Caco-2 (cell line): ENCODE results near the gene CARHSP1. TPM values are rescaled to one million over a fixed set of nuclear protein-coding genes. Genes with fewer than 3 reads are reported as not detected.

ENCODE experiments used
- BruUV-seq: library from RNA; stranded (reverse); fragments of 400-500 nt; replicated peaks from 2 replicates; lab custom pipeline; 2021; lab: Mats Ljungman, UMichigan
- CTCF ChIA-PET: fragments of 300-600 bp; sonication (Branson Sonifier 250); formaldehyde crosslinking; loops from one replicate; lab custom pipeline; 2022; ENCODE audit warnings: antibody characterized with exemption; lab: Charles Lee
- POLR2A ChIA-PET: fragments of 300-600 bp; sonication (Branson Sonifier 250); formaldehyde crosslinking; loops from one replicate; lab custom pipeline; 2022; ENCODE audit warnings: antibody characterized with exemption; lab: Charles Lee
- DNase-seq, 2 experiments: peaks; one replicate each; pipeline versions ENCODE4 v3.0.0 to v3.0.0-alpha.2; 2020 to 2022
- H3K27me3 ChIP-seq: replicated peaks from 2 replicates; pipeline ENCODE4 v1.6.0; 2011; ENCODE audit warnings: low read length; ENCODE audit not compliant: control insufficient read depth, insufficient read depth
- H3K36me3 ChIP-seq: 2 replicates; pipeline ENCODE4 v1.5.1; 2011; ENCODE audit warnings: low read length; ENCODE audit not compliant: control insufficient read depth, insufficient read depth
- H3K4me1 ChIP-seq: fragments of 250-450 bp; sonication (Bioruptor Pico); 2 replicates; pipeline ENCODE4 v1.5.1; 2020; ENCODE audit warnings: mild to moderate bottlenecking
- H3K4me3 ChIP-seq: 2 replicates; pipeline ENCODE4 v1.5.1; 2011; ENCODE audit warnings: low read depth, mild to moderate bottlenecking, control low read depth, low read length
- H3K9me3 ChIP-seq: fragments of 250-450 bp; sonication (Bioruptor Pico); 2 replicates; pipeline ENCODE4 v1.5.1; 2020; ENCODE audit warnings: mild to moderate bottlenecking, moderate library complexity
- H3K27ac Mint-ChIP-seq: one replicate; pipeline ENCODE4 v1.8.0; 2022; ENCODE audit warnings: mixed read lengths; ENCODE audit not compliant: unreplicated experiment
- H3K27me3 Mint-ChIP-seq: one replicate; pipeline ENCODE4 v1.8.0; 2022; ENCODE audit warnings: mixed read lengths; ENCODE audit not compliant: insufficient read depth, unreplicated experiment
- H3K36me3 Mint-ChIP-seq: one replicate; pipeline ENCODE4 v1.8.0; 2022; ENCODE audit warnings: mild to moderate bottlenecking, mixed read lengths; ENCODE audit not compliant: insufficient read depth, unreplicated experiment
- H3K4me1 Mint-ChIP-seq: one replicate; pipeline ENCODE4 v1.8.0; 2022; ENCODE audit warnings: low read depth, mixed read lengths; ENCODE audit not compliant: unreplicated experiment
- H3K4me3 Mint-ChIP-seq: one replicate; pipeline ENCODE4 v1.8.0; 2022; ENCODE audit warnings: mild to moderate bottlenecking, moderate library complexity, mixed read lengths; ENCODE audit not compliant: unreplicated experiment
- H3K9me3 Mint-ChIP-seq: one replicate; pipeline ENCODE4 v1.8.0; 2022; ENCODE audit warnings: mixed read lengths; ENCODE audit not compliant: unreplicated experiment
- CTCF ChIP-seq, 2 experiments: fragments of 200-600 bp in 1 of 2; IDR thresholded peaks; 1 replicate in 1 of 2; 2 replicates in 1 of 2; pipeline versions ENCODE4 v1.5.1 to v1.8.0; 2011 to 2022; ENCODE audit warnings: antibody characterized with exemption in 1 of 2, control low read depth in 1 of 2, inconsistent platforms in 1 of 2, low read depth in 1 of 2, low read length in 1 of 2, mild to moderate bottlenecking in 1 of 2, moderate library complexity in 1 of 2; ENCODE audit not compliant: insufficient read depth in 1 of 2, severe bottlenecking in 1 of 2, unreplicated experiment in 1 of 2
- intact Hi-C: fragments of 100-400 bp; cut with micrococcal nuclease; formaldehyde crosslinking; loops from one replicate; pipeline ENCODE4 v1.10.0; 2022; ENCODE audit not compliant: unreplicated experiment
- total RNA-seq: library from RNA; stranded (reverse); gene quantifications from 2 replicates; pipeline ENCODE4 v1.2.3, GENCODE V29; 2022

CARHSP1 gene
- total RNA-seq, 1 experiment from 2014 or later, result 103 TPM

- peaks cover 97% of the 10 kb centered on the region for H3K36me3 Mint-ChIP-seq
- POLR2A ChIA-PET, result no interaction called here
Observed at GRCh38 chr16:8814095-8814806, 54.6 kb downstream of the CARHSP1 start.

GRCh38 chr16:8812162-8812843, 56.5 kb downstream of the CARHSP1 start:
- Histone ChIP-seq H3K27me3 (no peaks in the 10 kb centered on the region), H3K36me3 (peaks cover 4% of the 10 kb centered on the region; the same call in 1 of the 2 replicates), H3K4me1 (no peaks in the 10 kb centered on the region), H3K9me3 (no peaks in the 10 kb centered on the region), H3K4me3 (no peak overlapping the region)
- H3K9me3 Mint-ChIP-seq, result no peaks in the 10 kb centered on the region
- peaks cover 95% of the 10 kb centered on the region for H3K36me3 Mint-ChIP-seq
- ChIA-PET POLR2A (no interaction called here), CTCF (no interaction called here)
- TF ChIP-seq CTCF (IDR thresholded peaks at IDR 0.05; ENCODE audit: insufficient read depth in 1 of 2, low read depth in 1 of 2, low read length in 1 of 2, severe bottlenecking in 1 of 2, unreplicated experiment in 1 of 2), result no peak
- H3K4me3 Mint-ChIP-seq, result no peak overlapping the region
- no peaks in the 10 kb centered on the region for H3K4me1 Mint-ChIP-seq
- DNase-seq, result no peak
- H3K27ac Mint-ChIP-seq, result no peak overlapping the region
- intact Hi-C loops, result no loop called here
- no peaks in the 10 kb centered on the region for H3K27me3 Mint-ChIP-seq
- BruUV-seq, result no TSS peak

More at GRCh38 chr16:8814095-8814806, 54.6 kb downstream of the CARHSP1 start:
- Mint-ChIP-seq H3K4me1 (no peaks in the 10 kb centered on the region), H3K27ac (no peak overlapping the region), H3K4me3 (no peak overlapping the region), H3K9me3 (no peaks in the 10 kb centered on the region), H3K27me3 (no peaks in the 10 kb centered on the region)
- Histone ChIP-seq H3K9me3 (no peaks in the 10 kb centered on the region), H3K4me1 (no peaks in the 10 kb centered on the region), H3K36me3 (0 out of 2 replicates have a peak, but pooled peaks cover 2% of the 10 kb centered on the region), H3K27me3 (no peaks in the 10 kb centered on the region), H3K4me3 (no peak overlapping the region)
- CTCF ChIA-PET, result no interaction called here
- intact Hi-C loops, result no loop called here
- TF ChIP-seq CTCF (IDR thresholded peaks at IDR 0.05; ENCODE audit: insufficient read depth in 1 of 2, low read depth in 1 of 2, low read length in 1 of 2, severe bottlenecking in 1 of 2, unreplicated experiment in 1 of 2), result no peak
- DNase-seq, result no peak
- BruUV-seq, result no TSS peak

GRCh38 chr16:8808613-8809353, 60.0 kb downstream of the CARHSP1 start:
- peaks cover 96% of the 10 kb centered on the region for H3K36me3 Mint-ChIP-seq

More at GRCh38 chr16:8808613-8809353, 60.0 kb downstream of the CARHSP1 start:
- Histone ChIP-seq H3K4me3 (no peak overlapping the region), H3K4me1 (no peaks in the 10 kb centered on the region), H3K9me3 (no peaks in the 10 kb centered on the region), H3K36me3 (peaks cover 4% of the 10 kb centered on the region; the same call in 1 of the 2 replicates), H3K27me3 (no peaks in the 10 kb centered on the region)
- Mint-ChIP-seq H3K4me3 (no peak overlapping the region), H3K27ac (no peak overlapping the region), H3K4me1 (no peaks in the 10 kb centered on the region), H3K9me3 (no peaks in the 10 kb centered on the region), H3K27me3 (no peaks in the 10 kb centered on the region)
- intact Hi-C loops, result no loop called here
- DNase-seq, result no peak
- ChIA-PET POLR2A (no interaction called here), CTCF (no interaction called here)
- TF ChIP-seq CTCF (IDR thresholded peaks at IDR 0.05; ENCODE audit: insufficient read depth in 1 of 2, low read depth in 1 of 2, low read length in 1 of 2, severe bottlenecking in 1 of 2, unreplicated experiment in 1 of 2), result no peak
- BruUV-seq, result no TSS peak
